Nephron progenitor cell (in vitro differentiated cells): ENCODE data around the gene NPAS3.

Source experiments
- DNase-seq: peaks from one replicate; pipeline ENCODE4 v3.0.0; 2021
- H3K27ac Mint-ChIP-seq: 2 replicates; pipeline ENCODE4 v1.8.0; 2021; ENCODE audit warnings: mild to moderate bottlenecking, moderate library complexity, mixed read lengths
- H3K27me3 Mint-ChIP-seq: 2 replicates; pipeline ENCODE4 v1.8.0; 2021; ENCODE audit warnings: mild to moderate bottlenecking, low read depth, mixed read lengths; ENCODE audit not compliant: poor library complexity
- H3K36me3 Mint-ChIP-seq: 2 replicates; pipeline ENCODE4 v1.8.0; 2021; ENCODE audit warnings: low read depth, mixed read lengths
- H3K4me1 Mint-ChIP-seq: 2 replicates; pipeline ENCODE4 v1.8.0; 2021; ENCODE audit warnings: mixed read lengths
- H3K4me3 Mint-ChIP-seq: 2 replicates; pipeline ENCODE4 v1.8.0; 2021; ENCODE audit warnings: mild to moderate bottlenecking, moderate library complexity, mixed read lengths
- H3K9me3 Mint-ChIP-seq: 2 replicates; pipeline ENCODE4 v1.8.0; 2021; ENCODE audit warnings: mild to moderate bottlenecking, moderate library complexity, mixed read lengths
- CTCF ChIP-seq: fragments of 200-600 bp; sonication (generic); IDR thresholded peaks from 2 replicates; pipeline ENCODE4 v1.5.0; 2021; ENCODE audit warnings: antibody characterized with exemption

NPAS3 gene

GRCh38 chr14:33029511-33029910, 90.8 kb downstream of the NPAS3 start:
- Mint-ChIP-seq H3K27ac (no peak overlapping the region), H3K27me3 (peaks cover 8% of the 10 kb centered on the region), H3K9me3 (no peaks in the 10 kb centered on the region), H3K36me3 (no peaks in the 10 kb centered on the region), H3K4me1 (peaks cover 5% of the 10 kb centered on the region), H3K4me3 (no peak overlapping the region)
- DNase-seq = no peak
- TF ChIP-seq CTCF = no peak

- H3K27ac Mint-ChIP-seq = no peak overlapping the region
- DNase-seq = no peak
- no peak overlapping the region for H3K4me3 Mint-ChIP-seq
- H3K9me3 Mint-ChIP-seq = no peaks in the 10 kb centered on the region
- peaks cover 5% of the 10 kb centered on the region for H3K4me1 Mint-ChIP-seq
- peaks cover 8% of the 10 kb centered on the region for H3K27me3 Mint-ChIP-seq
- no peaks in the 10 kb centered on the region for H3K36me3 Mint-ChIP-seq
- no peak for TF ChIP-seq CTCF
Observed at GRCh38 chr14:33030386-33030785, 91.7 kb downstream of the NPAS3 start.

- H3K4me3 Mint-ChIP-seq = no peak overlapping the region
- DNase-seq = no peak
Observed at GRCh38 chr14:33035416-33036194, 96.9 kb downstream of the NPAS3 start.

GRCh38 chr14:33039311-33039710, 100.6 kb downstream of the NPAS3 start:
- peaks cover 9% of the 10 kb centered on the region for H3K36me3 Mint-ChIP-seq
- H3K27ac Mint-ChIP-seq = peak overlapping the region; percentile 36

More at GRCh38 chr14:33035416-33036194, 96.9 kb downstream of the NPAS3 start:
- Mint-ChIP-seq H3K36me3 (no peaks in the 10 kb centered on the region), H3K27me3 (peaks cover 4% of the 10 kb centered on the region), H3K9me3 (no peaks in the 10 kb centered on the region), H3K4me1 (peaks cover 18% of the 10 kb centered on the region), H3K27ac (no peak overlapping the region)
- no peak for TF ChIP-seq CTCF

GRCh38 chr14:33040372-33041140, 101.9 kb downstream of the NPAS3 start:
- Mint-ChIP-seq H3K27ac (no peak overlapping the region), H3K4me1 (peaks cover 18% of the 10 kb centered on the region), H3K9me3 (peaks cover 38% of the 10 kb centered on the region), H3K4me3 (no peak overlapping the region), H3K27me3 (peaks cover 2% of the 10 kb centered on the region), H3K36me3 (peaks cover 9% of the 10 kb centered on the region)
- no peak for DNase-seq
- no peak for TF ChIP-seq CTCF

More at GRCh38 chr14:33039311-33039710, 100.6 kb downstream of the NPAS3 start:
- Mint-ChIP-seq H3K4me1 (peaks cover 18% of the 10 kb centered on the region), H3K4me3 (no peak overlapping the region), H3K27me3 (no peaks in the 10 kb centered on the region), H3K9me3 (peaks cover 27% of the 10 kb centered on the region)
- no peak for TF ChIP-seq CTCF
- DNase-seq = peak; percentile 23
